CD14-positive monocyte (primary cell): ENCODE data around the gene TPRG1L. TPM values are rescaled to one million over a fixed set of nuclear protein-coding genes. Genes with fewer than 3 reads are reported as not detected.

Experiments
- DNase-seq, 3 donors: peaks; one replicate each; pipeline ENCODE4 v3.0.0-alpha.2; 2011 to 2022
- H2AFZ ChIP-seq: 2 replicates; pipeline ENCODE4 v1.6.0; 2012; ENCODE audit warnings: mild to moderate bottlenecking, low read depth, low read length, inconsistent platforms; ENCODE audit not compliant: insufficient read depth, poor library complexity, severe bottlenecking
- H3K27ac ChIP-seq, 2 donors: 1 replicate in 1 of 2; 2 replicates in 1 of 2; pipeline ENCODE4 v1.5.1; 2012 to 2013; ENCODE audit warnings: low read length in 2 of 2, control low read depth in 1 of 2, inconsistent platforms in 1 of 2, low read depth in 1 of 2, mild to moderate bottlenecking in 1 of 2
- H3K27me3 ChIP-seq, 2 donors: one replicate each; pipeline versions ENCODE4 v1.6.0 to v1.6.1; 2011 to 2013; ENCODE audit warnings: low read length in 2 of 2; ENCODE audit not compliant: control insufficient read depth in 2 of 2, insufficient read depth in 2 of 2
- H3K36me3 ChIP-seq, 2 donors: replicated peaks in 1 of 2; 1 replicate in 1 of 2; 2 replicates in 1 of 2; pipeline versions ENCODE4 v1.5.1 to v1.6.1; 2012 to 2013; ENCODE audit warnings: low read length in 2 of 2, control low read depth in 1 of 2, inconsistent platforms in 1 of 2, mild to moderate bottlenecking in 1 of 2; ENCODE audit not compliant: insufficient read depth in 2 of 2, control insufficient read depth in 1 of 2
- H3K4me1 ChIP-seq, 2 donors: 1 replicate in 1 of 2; 2 replicates in 1 of 2; pipeline versions ENCODE4 v1.5.1 to v1.6.1; 2012 to 2013; ENCODE audit warnings: low read length in 2 of 2, control low read depth in 1 of 2, inconsistent platforms in 1 of 2, mild to moderate bottlenecking in 1 of 2, moderate library complexity in 1 of 2; ENCODE audit not compliant: insufficient read depth in 2 of 2, control insufficient read depth in 1 of 2
- H3K4me2 ChIP-seq: replicated peaks from 2 replicates; pipeline ENCODE3; 2012; ENCODE audit warnings: low read length, moderate library complexity, mild to moderate bottlenecking; ENCODE audit not compliant: poor library complexity, severe bottlenecking; ENCODE audit errors: extremely low read depth
- H3K4me3 ChIP-seq, 3 experiments: fragments of 200-600 bp in 1 of 3; sonication (generic) in 1 of 3; replicated peaks in 1 of 3; 1 replicate in 2 of 3; 2 replicates in 1 of 3; pipeline ENCODE4 v1.5.1; 2011 to 2013; ENCODE audit warnings: low read length in 3 of 3, mild to moderate bottlenecking in 3 of 3, control low read depth in 2 of 3, low read depth in 2 of 3, inconsistent platforms in 1 of 3, moderate library complexity in 1 of 3
- H3K79me2 ChIP-seq: 2 replicates; pipeline ENCODE4 v1.6.0; 2012; ENCODE audit warnings: mild to moderate bottlenecking, control low read depth, inconsistent platforms, low read length, moderate library complexity; ENCODE audit not compliant: insufficient read depth
- H3K9ac ChIP-seq: 2 replicates; pipeline ENCODE4 v1.6.0; 2017; ENCODE audit warnings: low read length, mild to moderate bottlenecking; ENCODE audit not compliant: insufficient read depth, poor library complexity, severe bottlenecking
- H3K9me3 ChIP-seq, 2 donors: replicated peaks in 1 of 2; 1 replicate in 1 of 2; 2 replicates in 1 of 2; pipeline versions ENCODE4 v1.5.1 to v1.6.1; 2012 to 2013; ENCODE audit warnings: low read length in 2 of 2, control low read depth in 1 of 2; ENCODE audit not compliant: control insufficient read depth in 1 of 2, insufficient read depth in 1 of 2
- H4K20me1 ChIP-seq: 2 replicates; pipeline ENCODE4 v1.6.0; 2012; ENCODE audit warnings: mild to moderate bottlenecking, low read length, control low read depth, moderate library complexity; ENCODE audit not compliant: insufficient read depth
- H3K27ac Mint-ChIP-seq, 7 donors: one replicate each; pipeline ENCODE4 v1.8.0; 2020; ENCODE audit warnings: mild to moderate bottlenecking in 7 of 7, mixed read lengths in 7 of 7, moderate library complexity in 6 of 7, inconsistent platforms in 2 of 7
- H3K27me3 Mint-ChIP-seq, 3 donors: one replicate each; pipeline ENCODE4 v1.8.0; 2021 to 2022; ENCODE audit warnings: low read depth in 3 of 3, mild to moderate bottlenecking in 3 of 3, mixed read lengths in 3 of 3, moderate library complexity in 3 of 3, inconsistent platforms in 1 of 3
- H3K36me3 Mint-ChIP-seq, 2 donors: one replicate each; pipeline ENCODE4 v1.8.0; 2020; ENCODE audit warnings: mixed read lengths in 2 of 2, inconsistent platforms in 1 of 2, mild to moderate bottlenecking in 1 of 2
- H3K4me1 Mint-ChIP-seq: one replicate; pipeline ENCODE4 v1.8.0; 2020; ENCODE audit warnings: mild to moderate bottlenecking, mixed read lengths
- H3K4me3 Mint-ChIP-seq, 2 donors: one replicate each; pipeline ENCODE4 v1.8.0; 2020; ENCODE audit warnings: mild to moderate bottlenecking in 2 of 2, mixed read lengths in 2 of 2, moderate library complexity in 1 of 2
- H3K9me3 Mint-ChIP-seq, 7 donors: one replicate each; pipeline ENCODE4 v1.8.0; 2020 to 2022; ENCODE audit warnings: mixed read lengths in 7 of 7, mild to moderate bottlenecking in 6 of 7, moderate library complexity in 6 of 7, inconsistent platforms in 2 of 7
- CTCF ChIP-seq: fragments of 200-600 bp; IDR thresholded peaks from one replicate; pipeline ENCODE4 v1.8.0; 2022; ENCODE audit warnings: antibody characterized with exemption, mild to moderate bottlenecking
- WGBS: methylation state at CpG from one replicate; pipeline ENCODE4 v1.1.5; 2013; ENCODE audit warnings: missing lambda C conversion rate; ENCODE audit not compliant: insufficient coverage; 5-methylcytosine and 5-hydroxymethylcytosine counted together
- intact Hi-C, 2 donors: fragments of 100-400 bp; cut with micrococcal nuclease; formaldehyde crosslinking; loops; one replicate each; pipeline versions ENCODE4 v1.15.0 to v1.15.1; 2023
- polyA plus RNA-seq, 3 donors: library from polyadenylated mRNA; depleted of rRNA in 1 of 3; unstranded in 2 of 3; stranded (reverse) in 1 of 3; fragments of 300-500 nt in 2 of 3; fragments of >200 nt in 1 of 3; fragmentation: Illumina TruSeq in 2 of 3; gene quantifications; 1 replicate in 2 of 3; 2 replicates in 1 of 3; pipeline ENCODE4 v1.2.3, GENCODE V29; 2012 to 2021

Gene TPRG1L
- polyA plus RNA-seq, 3 donors: 16.1 to 19.7 (median 18.5) TPM

- H3K4me3 ChIP-seq: no peak overlapping the region
- no peak overlapping the region for H3K27ac ChIP-seq
- WGBS: 91% methylated on average over 18 of the region's 19 CpGs
- Mint-ChIP-seq H3K27me3 (peaks cover 0 to 2% (median 0%) of the 10 kb centered on the region in 3 donors), H3K9me3 (peaks cover 2 to 15% (median 6%) of the 10 kb centered on the region in 7 donors), H3K4me1 (no peaks in the 10 kb centered on the region), H3K36me3 (no peaks in the 10 kb centered on the region), H3K27ac (no peak overlapping the region), H3K4me3 (no peak overlapping the region)
- no peaks in the 10 kb centered on the region for H3K27me3 ChIP-seq
- no peak for TF ChIP-seq CTCF
- H3K79me2 ChIP-seq: no peaks in the 10 kb centered on the region
- no peaks in the 10 kb centered on the region for H4K20me1 ChIP-seq
- H3K36me3 ChIP-seq: no peaks in the 10 kb centered on the region
- no peak overlapping the region for H3K9ac ChIP-seq
- H2AFZ ChIP-seq: no peak overlapping the region
- intact Hi-C loops: no loop called here
- DNase-seq: no peak
- peaks cover 0 to 6% of the 10 kb centered on the region in 2 donors for H3K9me3 ChIP-seq
- no peak overlapping the region for H3K4me2 ChIP-seq
- H3K4me1 ChIP-seq: no peaks in the 10 kb centered on the region
Measured at GRCh38 chr1:3578906-3579305, 45.9 kb upstream of the TPRG1L start.

- intact Hi-C loops: no loop called here
- Histone ChIP-seq H3K4me1 (no peaks in the 10 kb centered on the region), H3K9ac (no peak overlapping the region), H2AFZ (no peak overlapping the region), H3K9me3 (peaks cover 0 to 13% of the 10 kb centered on the region in 2 donors), H3K27me3 (no peaks in the 10 kb centered on the region), H3K4me3 (no peak overlapping the region), H3K79me2 (no peaks in the 10 kb centered on the region), H3K36me3 (no peaks in the 10 kb centered on the region), H4K20me1 (no peaks in the 10 kb centered on the region), H3K4me2 (no peak overlapping the region), H3K27ac (no peak overlapping the region)
- Mint-ChIP-seq H3K27ac (no peak overlapping the region), H3K27me3 (peaks cover 0 to 2% (median 0%) of the 10 kb centered on the region in 3 donors), H3K36me3 (no peaks in the 10 kb centered on the region), H3K4me3 (no peak overlapping the region), H3K4me1 (no peaks in the 10 kb centered on the region), H3K9me3 (peaks cover 2 to 22% (median 12%) of the 10 kb centered on the region in 7 donors)
- no peak for DNase-seq
- no peak for TF ChIP-seq CTCF
- 98% methylated on average over 10 of the region's 16 CpGs for WGBS
Measured at GRCh38 chr1:3579626-3580025, 45.2 kb upstream of the TPRG1L start.
